ENCODE measurements around the gene ANO1.
"Not testable (repeated sequence)": the region's sequence is repeated elsewhere in the genome, so short reads cannot be mapped to it uniquely, and the experiment has no call there.

The ANO1 gene

DNA sequence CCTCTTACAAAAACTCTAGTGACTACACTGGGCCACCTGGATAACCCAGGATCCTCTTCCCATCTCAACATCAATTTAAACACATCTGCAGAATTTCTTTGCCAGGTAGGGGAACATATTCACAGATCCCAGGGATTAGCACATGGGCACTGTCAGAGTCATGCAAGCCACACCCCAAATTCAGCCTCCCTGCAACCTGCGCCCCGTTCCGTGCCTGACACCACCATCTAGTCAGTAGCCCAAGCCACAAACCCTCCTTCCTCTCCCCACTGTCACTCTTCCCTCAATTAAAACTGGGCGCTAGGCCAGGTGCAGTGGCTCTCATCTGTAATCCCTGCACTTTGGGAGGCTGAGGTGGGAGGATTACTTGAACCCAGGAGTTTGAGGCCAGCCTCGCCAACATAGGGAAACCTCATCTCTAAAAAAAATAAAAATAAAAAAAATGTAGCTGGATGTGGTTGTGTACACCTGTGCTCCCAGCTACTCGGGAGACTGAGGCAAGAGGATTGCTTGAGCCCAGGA, 131.3 kb downstream of the ANO1 start:
- no peak for DNase-seq (ENCODE audit: low spot score)

DNA sequence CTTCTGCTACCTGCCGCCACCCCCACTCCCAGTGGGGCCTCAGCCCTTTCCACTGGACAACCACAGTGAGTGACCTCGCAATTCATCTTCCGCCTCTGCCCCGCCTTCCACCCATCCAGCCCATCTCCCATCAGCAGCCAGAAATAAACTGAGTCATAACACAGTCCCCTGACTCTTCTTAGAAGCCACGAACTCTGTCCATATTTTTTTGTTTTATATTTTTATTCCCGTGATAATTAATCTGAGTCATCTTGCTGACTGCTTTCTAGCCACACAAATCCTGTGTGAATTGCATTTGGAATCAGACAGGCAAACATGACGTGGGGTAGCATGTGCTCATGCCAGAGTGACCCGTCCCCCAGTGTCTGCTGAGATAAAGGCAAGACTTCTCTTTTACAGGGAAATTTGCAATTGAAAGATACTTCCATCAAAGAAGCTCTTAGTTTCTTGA, 132.0 kb downstream of the ANO1 start:
- no peak for DNase-seq (ENCODE audit: low spot score)

DNA sequence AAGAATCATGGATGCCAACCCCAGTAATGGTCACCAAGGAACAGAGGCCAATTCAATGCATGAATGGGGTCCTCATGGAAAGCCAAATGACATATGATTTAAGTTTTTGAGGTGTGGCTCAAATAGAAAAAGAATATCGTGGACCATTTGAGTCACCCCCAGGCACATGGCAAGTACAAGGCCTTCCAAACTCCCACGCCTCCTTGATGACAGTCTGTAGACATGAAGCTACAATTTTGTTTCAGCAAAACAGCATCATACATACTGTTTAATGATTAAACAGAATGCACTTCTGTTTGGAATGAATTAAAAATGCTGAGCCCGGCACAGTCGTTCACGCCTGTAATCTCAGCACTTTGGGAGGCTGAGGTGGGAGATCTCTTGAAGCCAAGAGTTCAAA, 132.4 kb downstream of the ANO1 start:
- no peak for DNase-seq (ENCODE audit: low spot score)

DNA sequence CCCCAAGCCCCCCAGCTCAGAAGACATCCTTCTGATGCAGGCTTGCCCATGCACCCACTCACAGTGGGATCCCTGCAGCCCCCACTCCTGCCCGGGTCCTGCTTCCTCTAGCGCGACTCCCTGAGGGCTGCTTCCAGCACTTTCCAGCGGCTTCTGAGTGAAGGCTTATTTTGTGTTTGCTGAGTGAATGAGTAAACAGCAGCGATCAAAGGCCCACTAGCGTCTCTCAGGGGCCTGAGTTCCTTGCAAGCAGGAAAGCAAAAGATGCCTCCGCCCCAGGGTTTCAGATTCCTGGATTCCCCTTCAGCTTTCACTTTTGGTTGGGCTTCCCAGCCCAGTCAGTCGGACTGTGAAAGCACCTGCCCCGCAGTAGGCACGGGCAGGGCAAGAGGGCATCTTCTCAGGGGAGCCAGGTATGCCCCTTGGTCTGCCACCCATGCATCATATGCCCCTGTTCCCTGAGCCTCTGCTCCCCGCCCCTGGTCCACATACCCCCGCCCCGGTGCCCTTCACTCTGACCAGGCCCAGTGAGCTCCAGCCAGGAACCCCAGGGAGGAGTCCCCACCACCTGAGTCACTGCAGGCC, 134.2 kb downstream of the ANO1 start:
- DNase-seq (ENCODE audit: low spot score): no peak

DNA sequence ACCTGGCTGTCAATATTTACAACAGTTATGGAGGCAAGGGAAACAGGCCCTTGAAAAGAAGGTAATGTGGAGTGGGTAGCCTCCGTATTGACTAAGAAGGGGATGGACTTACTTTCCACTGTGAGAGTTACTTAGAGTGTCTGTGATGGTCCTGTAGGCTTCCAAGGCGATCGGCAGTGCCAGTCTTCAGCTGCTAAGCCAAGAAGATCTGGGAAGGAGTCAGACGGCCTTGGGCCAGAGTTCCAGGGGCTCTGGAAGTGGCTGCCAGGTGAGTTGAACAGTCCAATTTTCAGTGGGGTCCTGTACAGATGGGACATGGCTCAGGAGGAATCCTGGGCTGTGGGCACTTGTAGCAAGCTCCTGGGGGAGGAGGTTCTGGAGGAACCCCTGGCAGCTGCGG, 139.3 kb downstream of the ANO1 start:
- DNase-seq (ENCODE audit: low spot score): not testable (repeated sequence)

DNA sequence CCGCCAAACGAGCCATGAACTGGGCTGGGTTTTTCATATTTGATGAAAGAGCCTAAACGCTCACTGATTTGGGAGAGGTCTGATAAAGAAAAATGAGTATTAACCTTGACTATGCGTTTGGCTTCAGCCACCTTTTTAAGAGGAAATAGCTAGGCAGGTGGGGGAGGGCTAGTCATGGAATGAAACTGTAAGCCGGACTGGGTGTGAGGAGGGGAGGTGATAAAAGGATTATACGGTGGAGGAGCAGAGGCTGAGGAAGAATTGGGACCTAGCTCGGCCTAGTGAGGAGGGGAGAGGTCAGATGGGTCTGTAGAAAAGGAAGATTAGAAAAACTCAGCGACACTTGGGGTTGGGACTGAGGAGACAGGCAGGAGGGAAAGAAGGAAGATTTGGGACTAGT, 140.0 kb downstream of the ANO1 start:
- not testable (repeated sequence) for DNase-seq (ENCODE audit: low spot score)

DNA sequence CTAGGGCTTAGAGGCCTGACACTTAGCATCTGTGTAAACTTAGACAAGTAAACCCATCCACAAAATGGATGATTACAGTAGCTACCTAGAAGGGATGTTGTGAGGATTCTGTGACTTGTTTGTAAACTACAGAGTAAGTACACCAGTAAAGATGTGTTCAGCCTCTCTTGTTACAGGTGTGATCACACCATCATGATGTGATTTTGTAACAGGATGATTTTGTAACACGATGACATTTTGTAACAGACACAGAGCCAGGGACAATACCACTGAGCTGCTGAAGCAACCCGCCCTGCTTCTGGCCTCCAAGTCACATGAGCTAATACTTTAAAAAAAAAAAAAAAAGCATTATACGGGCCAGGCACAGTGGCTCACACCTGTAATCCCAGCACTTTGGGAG, 142.0 kb downstream of the ANO1 start:
- no peak for DNase-seq (ENCODE audit: low spot score)

DNA sequence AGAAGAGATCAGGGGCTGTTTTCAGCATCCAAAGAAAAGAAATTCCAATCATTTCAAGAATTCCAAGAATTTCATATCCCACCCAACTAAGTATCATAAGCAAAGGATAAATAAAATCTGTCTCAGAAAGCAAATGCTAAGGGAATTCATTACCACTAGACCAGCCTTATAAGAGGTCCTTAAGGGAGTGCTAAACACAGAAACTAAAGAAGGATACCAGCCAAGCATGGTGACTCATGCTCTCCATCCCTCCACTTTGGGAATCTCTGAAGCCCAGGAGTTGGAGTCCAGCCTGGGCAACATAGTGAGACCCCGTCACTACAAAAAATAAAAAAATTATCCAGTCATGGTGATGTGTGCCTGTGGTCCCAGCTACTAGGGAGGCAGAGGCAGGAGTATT, 142.8 kb downstream of the ANO1 start:
- no peak for DNase-seq (ENCODE audit: low spot score)

DNA sequence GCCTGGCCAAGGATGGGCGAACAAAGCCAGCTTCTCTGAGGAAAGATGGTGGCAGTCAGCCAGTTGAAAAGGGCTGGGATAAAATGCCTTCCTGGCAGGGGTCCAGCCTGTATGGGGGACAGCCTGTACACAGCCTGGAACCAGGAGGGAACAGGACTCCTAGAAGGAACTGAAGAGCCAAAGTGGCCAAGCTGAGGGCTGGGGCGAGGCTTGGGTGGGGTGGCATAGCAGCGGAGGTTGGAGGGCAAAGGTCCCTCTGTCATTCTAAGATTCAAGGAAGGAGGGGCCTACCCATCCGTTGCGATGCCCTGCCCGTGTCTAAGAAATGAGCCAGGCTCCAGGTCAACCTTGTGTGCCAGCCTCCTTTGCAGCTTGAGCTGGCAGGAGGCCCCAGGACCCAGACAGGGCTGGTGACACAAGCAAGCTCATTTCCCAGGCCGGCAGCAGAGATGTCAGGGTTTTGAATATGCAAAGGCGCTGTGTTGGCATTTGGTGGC, 147.6 kb downstream of the ANO1 start:
- DNase-seq (ENCODE audit: low spot score): no peak

DNA sequence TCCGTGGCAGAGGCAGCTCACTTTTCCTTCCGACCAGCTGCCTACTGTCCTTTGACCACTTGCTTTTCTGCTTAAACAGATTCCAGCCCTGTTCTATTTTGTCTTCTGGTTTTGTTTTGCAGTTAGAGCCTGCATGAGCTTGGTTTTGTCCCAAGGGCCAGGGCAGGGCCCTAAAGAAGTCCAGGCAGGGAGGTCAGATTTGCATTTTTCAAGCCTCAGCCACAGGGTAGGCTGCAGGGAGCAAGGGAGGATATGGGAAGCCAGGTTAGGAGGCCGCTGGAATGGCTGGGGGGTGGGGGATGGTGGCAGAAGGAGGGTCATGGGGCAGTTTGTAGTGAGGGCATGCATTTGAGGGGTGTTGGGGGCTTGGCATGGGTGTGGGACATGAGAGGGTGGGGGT, 148.1 kb downstream of the ANO1 start:
- DNase-seq (ENCODE audit: low spot score): no peak

DNA sequence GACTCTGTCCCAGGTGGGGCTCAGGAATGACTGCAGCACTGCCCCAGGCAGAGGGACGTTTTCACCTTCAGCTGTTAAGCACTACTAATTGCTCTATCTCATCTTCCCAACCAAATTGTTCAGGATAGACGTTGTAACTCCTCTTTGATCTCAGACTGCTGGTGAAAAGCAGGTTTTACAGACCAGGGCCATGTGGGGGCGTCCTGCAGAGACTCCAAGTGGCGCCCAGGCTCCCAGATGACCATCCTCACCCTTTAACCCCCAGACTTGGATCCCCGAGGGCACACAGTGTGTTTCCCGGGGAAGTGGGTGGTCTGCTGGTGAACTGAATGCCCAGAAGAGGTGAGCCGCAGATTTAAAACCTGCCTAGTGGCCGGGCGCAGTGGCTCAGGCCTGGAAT, 148.8 kb downstream of the ANO1 start:
- DNase-seq (ENCODE audit: low spot score): no peak

DNA sequence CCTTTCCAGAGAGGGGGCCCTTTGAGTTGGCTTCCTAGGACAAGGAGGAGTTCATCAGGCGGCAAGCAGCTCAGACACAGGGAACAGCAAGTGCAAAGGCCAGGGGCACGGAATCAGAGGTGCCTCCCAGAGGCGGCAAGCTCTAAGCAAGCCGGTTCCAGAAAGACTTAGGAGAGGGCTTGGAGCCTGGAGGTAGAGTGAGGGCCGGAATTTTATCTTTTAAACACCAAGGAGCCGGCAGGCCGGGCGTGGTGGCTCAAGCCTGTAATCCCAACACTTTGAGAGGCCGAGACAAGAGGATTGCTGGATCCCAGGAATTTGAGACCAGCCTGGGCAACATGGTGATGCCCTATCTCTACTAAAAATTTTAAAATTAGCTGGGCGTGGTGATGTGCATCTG, 151.6 kb downstream of the ANO1 start:
- DNase-seq (ENCODE audit: low spot score): no peak

DNA sequence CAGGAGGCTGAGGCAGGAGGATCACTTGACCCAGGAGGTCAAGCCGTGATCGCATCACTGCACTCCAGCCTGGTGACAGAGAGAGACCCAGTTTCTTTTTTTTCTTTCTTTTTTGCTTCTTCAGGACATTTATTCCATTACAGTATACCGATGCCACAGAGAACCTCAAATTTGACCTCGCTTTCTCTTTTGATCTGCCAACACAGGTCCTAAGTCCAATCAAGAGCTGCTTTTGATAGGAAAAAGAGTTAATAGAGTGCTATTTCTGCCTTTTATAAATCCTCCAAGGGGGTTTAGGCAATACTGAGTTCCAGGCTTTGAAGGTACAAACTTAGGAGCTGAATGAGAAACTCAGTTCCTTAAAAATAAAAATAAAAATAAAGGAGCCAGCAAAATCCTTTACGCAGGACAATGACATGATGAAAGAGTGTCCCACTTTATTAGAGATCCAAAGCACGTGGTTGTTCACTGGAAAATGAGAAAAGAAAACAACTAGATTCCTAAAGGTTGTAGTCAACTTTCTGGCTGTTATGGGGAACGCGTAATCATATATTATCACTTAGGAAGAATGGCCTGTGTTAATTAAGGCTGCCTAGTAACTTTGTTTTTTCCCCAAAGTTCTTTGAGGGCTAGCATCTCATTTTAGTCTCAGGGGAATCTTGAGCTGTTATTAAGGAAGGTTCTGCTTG, 152.2 kb downstream of the ANO1 start:
- DNase-seq (ENCODE audit: low spot score): no peak

DNA sequence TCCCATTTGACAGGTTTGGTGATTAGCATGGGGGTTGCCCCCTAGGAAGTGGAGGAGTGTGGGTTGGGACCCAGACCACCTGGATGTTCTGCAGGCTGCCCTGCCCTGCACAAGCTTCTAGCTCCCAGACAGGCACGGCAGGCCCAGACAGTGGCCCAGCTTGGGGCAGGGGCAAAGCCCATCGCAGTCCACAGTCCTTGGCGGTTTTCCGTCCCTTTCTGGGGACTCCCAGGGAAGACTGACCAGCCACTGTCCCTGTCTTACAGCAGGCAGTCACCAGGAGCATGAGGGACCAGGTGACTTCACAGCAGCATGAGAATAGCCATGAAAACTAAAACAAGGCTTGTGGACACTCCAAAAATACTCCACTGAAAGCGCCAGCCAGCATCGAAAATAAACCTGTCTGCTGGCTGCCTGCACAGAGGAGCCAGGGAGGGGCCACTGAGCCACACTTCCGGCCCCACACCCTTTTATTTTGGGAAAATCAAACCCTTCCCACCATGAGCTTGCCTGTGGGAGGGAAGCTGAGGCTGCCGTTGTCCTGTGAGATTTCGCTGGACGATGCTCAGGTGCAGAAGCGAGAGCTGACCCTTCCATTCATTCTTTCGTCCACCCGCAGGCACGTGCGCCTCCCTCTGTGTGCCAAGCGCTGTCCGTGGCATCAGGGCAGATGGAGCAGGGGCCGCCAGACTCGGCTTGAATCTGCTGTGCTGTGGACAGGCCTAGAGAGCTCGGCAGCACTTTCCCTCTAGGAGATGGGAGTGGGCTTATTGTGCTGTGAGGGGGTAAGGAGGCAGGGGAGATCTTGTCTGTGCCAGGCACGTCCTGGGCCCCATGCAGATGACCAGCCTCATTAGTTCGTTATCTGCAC, 153.0 kb downstream of the ANO1 start:
- DNase-seq (ENCODE audit: low spot score): no peak

DNA sequence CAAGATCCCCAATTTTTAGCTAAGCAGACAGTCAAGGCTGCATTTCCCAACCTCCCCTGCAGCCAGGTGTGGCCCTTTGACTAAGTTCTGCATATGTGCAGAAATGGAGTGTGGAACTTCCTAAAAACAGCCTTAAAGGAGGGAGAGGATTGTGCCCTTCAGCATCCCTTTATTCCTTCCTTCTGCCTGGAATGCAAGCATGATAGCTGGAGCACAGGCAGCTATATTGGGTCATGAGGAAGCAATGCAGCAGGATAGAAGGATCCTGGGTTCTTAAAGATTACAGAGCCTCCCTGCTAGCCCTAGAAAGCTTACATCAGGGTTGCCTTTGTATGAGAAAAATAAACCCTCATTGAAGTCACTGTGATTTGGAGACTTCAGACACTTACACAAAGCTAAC, 154.9 kb downstream of the ANO1 start:
- DNase-seq (ENCODE audit: low spot score): no peak

DNA sequence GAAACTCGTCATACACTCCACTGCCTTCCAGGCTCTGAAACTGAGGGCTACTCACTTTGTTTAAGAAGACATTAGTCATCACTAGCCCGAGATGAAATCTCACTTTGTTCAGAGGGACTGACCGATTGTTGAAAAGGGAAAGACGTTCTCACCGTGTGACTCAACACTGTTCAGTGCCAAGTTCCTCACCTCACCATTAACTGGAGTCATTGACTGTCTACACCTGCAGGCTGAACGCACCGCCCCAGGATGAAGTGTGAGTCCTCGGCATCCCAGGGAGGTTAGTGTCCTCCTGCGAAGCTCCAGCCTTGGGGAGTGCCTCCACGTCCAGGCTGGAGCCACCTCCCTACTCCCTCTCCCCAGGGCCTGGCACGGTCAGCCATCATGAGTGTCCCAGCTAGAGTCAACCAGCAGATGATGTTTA, 155.4 kb downstream of the ANO1 start:
- DNase-seq (ENCODE audit: low spot score): no peak

DNA sequence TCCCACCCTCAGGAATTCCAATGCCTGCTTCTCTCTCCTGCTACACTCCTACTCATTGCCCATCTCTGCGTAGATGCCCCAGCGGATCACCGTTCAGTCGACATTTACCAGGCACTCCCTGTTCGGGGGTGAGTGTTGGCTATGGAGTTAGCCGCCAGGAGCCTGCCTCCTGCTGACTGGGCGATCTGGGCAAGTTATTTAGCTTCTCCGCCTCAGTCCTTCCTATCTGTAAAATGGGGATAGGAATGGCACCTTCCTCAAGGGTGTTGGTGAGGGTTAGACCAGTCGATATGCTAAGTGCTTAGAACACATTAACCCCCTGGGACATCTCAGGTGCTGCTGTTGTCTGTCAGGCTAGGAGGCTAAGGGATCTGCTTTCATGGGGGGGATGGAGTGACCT, 155.8 kb downstream of the ANO1 start:
- DNase-seq (ENCODE audit: low spot score): no peak

Small RNA genes within 50 kb of the gene (small RNA-seq; reads per million reads assigned to genes)
- gene RNU6-1175P: 0 reads per million in 2 experiments
